Heart left ventricle (tissue), 16 donors: Measurements from ENCODE around the gene LNPEP. TPM values are rescaled to one million over a fixed set of nuclear protein-coding genes. Genes with fewer than 3 reads are reported as not detected.

Source experiments
- ATAC-seq, 4 donors: fragments of 200-7000 bp; cut with Tn5 transposase; one replicate each; pipeline ENCODE4 v1.9.1; 2020 to 2022; ENCODE audit warnings: moderate library complexity in 4 of 4, mild to moderate bottlenecking in 3 of 4, moderate number of reproducible peaks in 1 of 4
- DNase-seq, 5 donors: peaks; one replicate each; pipeline ENCODE4 v3.0.0-alpha.2; 2020
- H3K27ac ChIP-seq, 12 donors: fragments of 200-600 bp; sonication (generic) in 4 of 12; one replicate each; pipeline versions ENCODE4 v1.5.0 to v1.8.0; 2016 to 2022; ENCODE audit warnings: mild to moderate bottlenecking in 2 of 12
- H3K27me3 ChIP-seq, 9 donors: fragments of 200-600 bp; sonication (generic) in 2 of 9; one replicate each; pipeline versions ENCODE4 v1.5.1 to v1.8.0; 2016 to 2022; ENCODE audit warnings: mild to moderate bottlenecking in 3 of 9
- H3K36me3 ChIP-seq, 9 donors: fragments of 200-600 bp; sonication (generic) in 2 of 9; one replicate each; pipeline versions ENCODE4 v1.5.0 to v1.8.0; 2018 to 2022; ENCODE audit warnings: mild to moderate bottlenecking in 2 of 9
- H3K4me1 ChIP-seq, 12 donors: fragments of 200-600 bp; sonication (generic) in 4 of 12; one replicate each; pipeline versions ENCODE4 v1.5.0 to v1.8.0; 2016 to 2022; ENCODE audit warnings: mild to moderate bottlenecking in 3 of 12
- H3K4me3 ChIP-seq, 12 donors: fragments of 200-600 bp; sonication (generic) in 4 of 12; one replicate each; pipeline versions ENCODE4 v1.5.0 to v1.8.0; 2017 to 2022; ENCODE audit warnings: mild to moderate bottlenecking in 9 of 12, moderate library complexity in 4 of 12
- H3K9me3 ChIP-seq, 12 donors: fragments of 200-600 bp; sonication (generic) in 4 of 12; one replicate each; pipeline versions ENCODE4 v1.5.0 to v1.8.0; 2016 to 2022; ENCODE audit warnings: mild to moderate bottlenecking in 1 of 12
- POLR2A ChIP-seq, 2 donors: fragments of 450-650 bp; IDR thresholded peaks; one replicate each; pipeline ENCODE4 v1.6.1; 2017; ENCODE audit warnings: antibody characterized with exemption in 2 of 2, mild to moderate bottlenecking in 2 of 2, moderate library complexity in 2 of 2
- WGBS, 4 donors: extraction: QIAGEN DNeasy Blood & Tissue Kit in 2 of 4; methylation state at CpG; one replicate each; pipeline versions ENCODE4 v1.1.5 to v1.1.7; 2013 to 2018; 5-methylcytosine and 5-hydroxymethylcytosine counted together
- intact Hi-C, 10 donors: fragments of 100-400 bp; cut with DNase I; formaldehyde crosslinking; loops; one replicate each; pipeline versions ENCODE4 v1.11.1 to v1.14.2; 2022
- polyA plus RNA-seq, 2 donors: library from polyadenylated mRNA; stranded (reverse); fragments of 200-250 nt; gene quantifications; one replicate each; pipeline ENCODE4 v1.2.3, GENCODE V29; 2013
- total RNA-seq, 9 donors: library from RNA; depleted of rRNA in 2 of 9; stranded (reverse); fragments of >200 nt in 2 of 9; fragmentation: NEBNext Ultra II Directional in 3 of 9; extraction: Animal tissue kit (Norgen Biotek cat#: 25700) in 3 of 9; gene quantifications; one replicate each; pipeline versions ENCODE4 v1.1.0 to v1.2.4, GENCODE V29; 2016 to 2023
- TF ChIP-seq, protein P1 (sequence below), 12 donors: fragments of 200-600 bp; sonication (generic) in 4 of 12; IDR thresholded peaks; one replicate each; pipeline versions ENCODE4 v1.5.0 to v1.8.0; 2018 to 2022; ENCODE audit warnings: antibody characterized with exemption in 12 of 12, mild to moderate bottlenecking in 5 of 12
- donor health status: ischemic (EF 13 %, LVEDD 7.1; RV severe dilation, severe dysfunction).
- donor health status: healthy with polysubstance abuse.
- donor health status: DM: no; HTN: yes; CAD: no.
- donor health status: DM: no; HTN: no; CAD: no.
- donor health status: ischemic (EF 25% LVEDD 6.9; RV normal size, moderate dysfunction).
- donor health status: ischemic (EF 25% LVEDD 5.7; RV mildly dilated, moderate dysfunction).
- donor health status: healthy.
- donor health status: DM: yes; HTN: yes; CAD: no.
- donor health status: ischemic (EF 35%, LVEDD 5.7; RV mildly dilated, moderate dysfunction).
- donor health status: nonischemic (EF 11% LVEDD 7.7; RV severe dilation, severe dysfunction).
- donor health status: DM: yes; HTN: yes; CAD: no.
- donor health status: PGD.
- donor health status: ischemic (EF 29% LVEDD 5.4; RV normal size, mild dysfunction).
- donor health status: nonischemic (EF 23%, LVEDD 6.1; RV moderate dilation, normal function).

The LNPEP gene
- total and polyA plus RNA-seq, 11 donors = 8.6 to 82.2 (median 53.1) TPM

DNA sequence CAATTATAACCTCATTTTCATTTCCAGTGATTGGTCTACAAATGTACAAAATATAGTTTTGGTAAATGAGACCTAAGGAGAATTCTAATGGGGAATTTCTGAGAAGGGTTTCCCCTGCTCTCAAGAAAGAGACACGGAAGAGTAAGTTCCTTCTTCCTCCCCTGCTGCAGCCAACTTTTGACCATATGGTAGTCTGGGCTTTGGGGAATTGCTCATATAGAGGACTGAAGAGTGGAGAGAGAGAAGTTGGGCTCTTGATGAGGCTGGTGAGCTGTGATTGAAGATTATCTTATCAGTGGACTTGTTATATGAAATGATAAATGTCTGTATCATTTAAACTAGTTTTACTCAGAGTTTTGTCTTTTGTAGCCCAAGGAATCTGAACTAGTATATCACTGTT lies 4.3 kb upstream of the LNPEP start:
- DNase-seq (no peak), ATAC-seq (no peak)
- Histone ChIP-seq H3K27ac (peak overlapping the region in 1 of 12 donors; percentile 1), H3K27me3 (no peaks in the 10 kb centered on the region), H3K4me1 (peaks cover 0 to 38% (median 19%) of the 10 kb centered on the region in 12 donors), H3K9me3 (no peaks in the 10 kb centered on the region), H3K4me3 (no peak overlapping the region), H3K36me3 (no peaks in the 10 kb centered on the region)
- intact Hi-C loops = loop anchor here in 5 of 10 donors (5.0 to 10.0 kb wide), 5 partner anchors 36 to 269 kb away; partner anchors contain the start of genes ERAP2 (in 2 of the 5) and CAST (in 1 of the 5)
- WGBS, 4 donors = 68 to 80% (median 79%) methylated on average over 1 of the region's 1 CpG
- no peak for TF ChIP-seq POLR2A (IDR thresholded peaks at IDR 0.05)
- TF ChIP-seq, protein P1, sequence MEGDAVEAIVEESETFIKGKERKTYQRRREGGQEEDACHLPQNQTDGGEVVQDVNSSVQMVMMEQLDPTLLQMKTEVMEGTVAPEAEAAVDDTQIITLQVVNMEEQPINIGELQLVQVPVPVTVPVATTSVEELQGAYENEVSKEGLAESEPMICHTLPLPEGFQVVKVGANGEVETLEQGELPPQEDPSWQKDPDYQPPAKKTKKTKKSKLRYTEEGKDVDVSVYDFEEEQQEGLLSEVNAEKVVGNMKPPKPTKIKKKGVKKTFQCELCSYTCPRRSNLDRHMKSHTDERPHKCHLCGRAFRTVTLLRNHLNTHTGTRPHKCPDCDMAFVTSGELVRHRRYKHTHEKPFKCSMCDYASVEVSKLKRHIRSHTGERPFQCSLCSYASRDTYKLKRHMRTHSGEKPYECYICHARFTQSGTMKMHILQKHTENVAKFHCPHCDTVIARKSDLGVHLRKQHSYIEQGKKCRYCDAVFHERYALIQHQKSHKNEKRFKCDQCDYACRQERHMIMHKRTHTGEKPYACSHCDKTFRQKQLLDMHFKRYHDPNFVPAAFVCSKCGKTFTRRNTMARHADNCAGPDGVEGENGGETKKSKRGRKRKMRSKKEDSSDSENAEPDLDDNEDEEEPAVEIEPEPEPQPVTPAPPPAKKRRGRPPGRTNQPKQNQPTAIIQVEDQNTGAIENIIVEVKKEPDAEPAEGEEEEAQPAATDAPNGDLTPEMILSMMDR (IDR thresholded peaks at IDR 0.05) = no peak

DNA sequence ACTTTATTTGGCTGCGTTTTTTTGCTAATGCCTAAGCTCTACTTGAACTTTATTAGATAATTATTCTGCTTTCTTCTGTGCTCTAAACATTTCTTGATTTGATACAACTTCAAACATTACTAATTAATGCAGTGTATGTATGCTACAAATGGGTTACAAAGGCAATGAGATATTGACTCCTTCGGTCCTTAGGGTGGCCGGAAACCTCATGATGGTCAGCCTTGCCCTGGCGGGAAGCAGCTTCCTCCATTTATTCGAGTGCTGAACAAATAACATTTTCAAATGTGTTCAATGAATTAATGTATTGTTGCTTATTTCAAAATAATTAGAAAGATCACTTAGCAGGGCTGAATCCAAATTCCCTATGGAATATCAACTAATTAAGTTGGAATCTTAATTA lies 3.9 kb upstream of the LNPEP start:
- Histone ChIP-seq H3K36me3 (no peaks in the 10 kb centered on the region), H3K4me3 (no peak overlapping the region), H3K27me3 (no peaks in the 10 kb centered on the region), H3K27ac (peak overlapping the region in 1 of 12 donors; percentile 99), H3K9me3 (no peaks in the 10 kb centered on the region), H3K4me1 (peaks cover 0 to 42% (median 19%) of the 10 kb centered on the region in 12 donors)
- WGBS, 4 donors = 89 to 93% (median 90%) methylated on average over 5 of the region's 5 CpGs
- intact Hi-C loops = loop anchor here in 5 of 10 donors (5.0 to 10.0 kb wide), 5 partner anchors 35 to 270 kb away; partner anchors contain the start of genes ERAP2 (in 2 of the 5) and CAST (in 1 of the 5)
- no peak for TF ChIP-seq POLR2A (IDR thresholded peaks at IDR 0.05)
- TF ChIP-seq, protein P1 (IDR thresholded peaks at IDR 0.05) = no peak
- no peak for ATAC-seq
- no peak for DNase-seq

DNA sequence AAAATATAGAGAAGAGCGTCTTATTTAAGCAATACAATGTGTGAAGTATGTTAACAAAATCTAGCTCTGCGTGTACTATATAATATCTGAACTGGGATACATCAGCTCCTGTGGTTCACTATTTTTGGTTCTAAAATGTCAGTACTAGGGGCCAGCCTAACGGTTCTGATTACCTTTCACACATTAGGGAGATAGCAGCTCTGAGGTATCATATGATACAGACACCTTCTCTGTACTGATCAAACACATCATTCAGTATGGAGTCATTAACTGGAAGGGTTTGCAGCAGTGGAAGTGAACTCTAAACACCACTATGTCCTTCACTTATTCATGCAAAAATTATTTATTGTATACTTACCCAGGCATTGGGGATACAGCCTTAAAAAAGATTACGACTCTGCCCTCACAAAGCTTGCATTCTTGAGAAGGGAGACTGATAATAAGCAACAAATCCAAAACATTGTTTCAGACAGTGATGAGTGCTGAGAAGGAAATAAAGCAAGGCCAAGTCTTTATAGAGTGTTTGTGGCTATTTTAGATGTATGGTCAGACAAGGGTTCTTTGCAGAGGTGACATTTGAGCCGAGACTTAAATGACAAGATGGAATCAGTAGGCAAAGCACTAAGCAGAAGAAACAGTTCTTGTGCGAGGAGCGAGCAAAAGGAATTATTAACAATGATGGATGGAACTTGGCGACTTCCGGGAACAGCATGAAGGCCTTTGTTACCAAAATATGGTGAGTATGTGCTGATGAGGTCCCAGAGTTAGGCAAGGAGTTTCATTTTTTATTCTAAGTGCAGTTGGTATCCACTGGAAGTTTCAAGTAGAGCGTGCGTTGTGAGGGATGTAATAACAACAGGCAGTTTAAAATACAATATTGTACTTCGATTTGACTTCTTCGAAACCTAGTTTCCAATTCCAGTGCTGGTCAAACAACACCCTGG lies 1.8 kb upstream of the LNPEP start:
- no peaks in the 10 kb centered on the region for H3K36me3 ChIP-seq
- no peaks in the 10 kb centered on the region for H3K9me3 ChIP-seq
- peak overlapping the region; percentile 60 to 92 (median 84) for H3K4me3 ChIP-seq
- no peak for TF ChIP-seq POLR2A (IDR thresholded peaks at IDR 0.05)
- TF ChIP-seq, protein P1 (IDR thresholded peaks at IDR 0.05) = no peak
- ATAC-seq = no peak
- 12 to 17% (median 16%) methylated on average over 13 of the region's 13 CpGs for WGBS, 4 donors
- H3K27ac ChIP-seq = peak overlapping the region; percentile 89 to 99 (median 97)
- intact Hi-C loops = loop anchor here in 6 of 10 donors (2.0 to 10.0 kb wide), 6 partner anchors 33 to 272 kb away; partner anchors contain the start of genes ERAP2 (in 2 of the 6) and CAST (in 1 of the 6)
- DNase-seq = no peak
- H3K27me3 ChIP-seq = no peaks in the 10 kb centered on the region
- H3K4me1 ChIP-seq = peaks cover 0 to 55% (median 37%) of the 10 kb centered on the region in 12 donors
